GM15510 (cell line): ENCODE data around the gene SPG21.

ENCODE experiments used
- POLR2A ChIP-seq: IDR thresholded peaks from 3 replicates; pipeline ENCODE4 v1.6.1; 2011; ENCODE audit warnings: borderline replicate concordance; ENCODE audit not compliant: insufficient read length; ENCODE audit errors: extremely low read depth

Gene SPG21

DNA sequence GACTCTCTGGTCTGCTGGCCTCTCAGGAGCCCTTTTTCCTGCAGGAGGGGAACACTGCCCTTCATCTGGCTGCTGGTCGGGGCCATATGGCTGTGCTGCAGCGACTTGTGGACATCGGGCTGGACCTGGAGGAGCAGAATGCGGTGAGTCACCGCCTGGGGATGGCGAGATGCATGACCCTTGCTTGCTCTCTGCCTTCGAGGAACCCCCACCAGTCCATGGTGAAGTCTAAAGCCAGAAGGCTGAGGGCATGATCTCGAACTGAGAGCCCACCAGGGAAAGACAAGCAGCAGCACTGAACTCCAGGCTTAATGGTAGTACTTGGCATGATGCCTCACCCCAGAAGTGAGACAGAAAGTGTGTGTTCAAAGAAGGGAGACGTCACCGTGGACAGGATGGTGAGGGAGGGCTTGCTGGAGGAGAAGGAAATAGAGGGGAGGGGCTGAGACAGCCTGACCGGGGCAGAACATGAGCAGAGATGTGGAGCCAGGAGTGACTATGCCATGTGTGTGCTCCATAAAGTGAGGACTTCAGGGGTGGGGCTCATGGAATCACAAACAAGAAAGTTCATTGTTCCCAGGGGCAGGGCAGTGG, 58.8 kb downstream of the SPG21 start:
- TF ChIP-seq POLR2A, result no peak

DNA sequence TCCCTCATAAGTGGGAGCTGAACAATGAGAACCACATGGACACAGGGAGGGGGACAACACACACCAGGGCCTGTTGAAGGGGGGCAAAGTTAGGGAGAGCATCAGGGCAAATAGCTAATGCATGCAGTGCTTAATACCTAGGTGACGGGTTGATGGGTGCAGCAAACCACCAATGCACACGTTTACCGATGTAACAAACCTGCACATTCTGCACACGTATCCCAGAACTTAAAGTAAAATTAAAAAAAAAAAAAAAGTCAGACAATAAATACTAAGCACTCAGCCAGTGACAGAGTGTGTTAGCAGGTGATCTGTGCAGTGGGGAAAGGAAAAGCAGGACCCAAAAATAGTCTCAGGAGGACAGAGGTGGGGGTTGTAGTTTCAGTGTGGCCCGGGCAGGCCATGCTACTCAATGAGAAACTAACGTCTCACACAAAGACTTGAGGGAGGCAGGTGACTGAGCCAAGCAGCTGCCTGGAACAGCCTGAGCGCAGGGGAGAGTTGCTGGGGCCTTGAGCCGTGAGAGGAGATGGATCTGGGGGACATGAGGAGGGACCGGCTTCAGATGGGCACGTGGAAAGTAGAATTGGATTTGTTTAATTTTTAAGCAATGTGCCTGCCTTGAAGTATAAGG, 59.6 kb downstream of the SPG21 start:
- TF ChIP-seq POLR2A, result no peak

DNA sequence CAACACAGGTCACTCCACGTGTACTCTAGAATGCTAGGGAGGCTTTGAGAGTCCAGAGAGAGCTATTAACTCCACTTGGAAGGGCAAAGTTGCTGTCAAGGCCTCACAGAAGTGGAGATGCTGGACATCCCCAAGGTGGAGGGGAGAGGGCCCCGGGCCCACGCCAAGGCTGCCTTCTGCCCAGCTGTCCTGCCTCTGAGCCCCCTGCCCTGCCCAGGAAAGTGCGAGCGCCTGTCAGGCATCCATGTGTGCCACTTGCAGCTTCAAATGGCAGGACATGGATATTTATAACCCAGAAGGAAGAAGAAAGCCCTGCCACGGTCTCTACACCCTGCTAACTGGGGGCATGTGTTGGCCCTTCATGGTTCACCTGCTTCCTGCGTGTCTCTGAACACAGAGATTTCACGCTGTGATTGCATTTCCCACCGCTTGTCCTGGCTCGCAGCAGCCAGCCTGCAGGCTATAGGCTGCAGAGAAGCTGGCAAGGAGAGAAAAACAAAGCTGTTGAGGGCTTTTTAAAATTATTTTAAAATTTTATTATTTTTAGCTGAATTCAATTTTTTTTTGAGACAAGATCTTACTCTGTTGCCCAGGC, 61.0 kb downstream of the SPG21 start:
- no peak for TF ChIP-seq POLR2A

DNA sequence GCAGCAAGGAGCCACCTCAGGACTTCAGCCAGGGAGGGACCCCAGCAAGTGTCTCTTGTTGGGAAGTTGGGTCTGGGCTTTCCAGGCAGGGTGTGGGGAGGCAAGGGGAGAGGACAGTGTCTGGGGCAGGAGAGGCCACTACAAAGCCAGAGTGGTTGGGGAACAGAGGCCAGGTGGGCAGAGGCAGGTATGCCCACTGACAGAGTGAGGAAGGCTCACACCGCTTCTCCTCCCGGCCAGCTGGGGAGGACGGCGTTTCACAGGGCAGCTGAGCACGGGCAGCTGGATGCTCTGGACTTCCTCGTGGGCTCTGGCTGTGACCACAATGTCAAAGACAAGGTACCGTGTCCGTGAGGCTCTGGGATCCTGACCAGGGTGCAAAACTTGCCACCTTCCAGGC, 63.1 kb downstream of the SPG21 start:
- TF ChIP-seq POLR2A, result no peak

DNA sequence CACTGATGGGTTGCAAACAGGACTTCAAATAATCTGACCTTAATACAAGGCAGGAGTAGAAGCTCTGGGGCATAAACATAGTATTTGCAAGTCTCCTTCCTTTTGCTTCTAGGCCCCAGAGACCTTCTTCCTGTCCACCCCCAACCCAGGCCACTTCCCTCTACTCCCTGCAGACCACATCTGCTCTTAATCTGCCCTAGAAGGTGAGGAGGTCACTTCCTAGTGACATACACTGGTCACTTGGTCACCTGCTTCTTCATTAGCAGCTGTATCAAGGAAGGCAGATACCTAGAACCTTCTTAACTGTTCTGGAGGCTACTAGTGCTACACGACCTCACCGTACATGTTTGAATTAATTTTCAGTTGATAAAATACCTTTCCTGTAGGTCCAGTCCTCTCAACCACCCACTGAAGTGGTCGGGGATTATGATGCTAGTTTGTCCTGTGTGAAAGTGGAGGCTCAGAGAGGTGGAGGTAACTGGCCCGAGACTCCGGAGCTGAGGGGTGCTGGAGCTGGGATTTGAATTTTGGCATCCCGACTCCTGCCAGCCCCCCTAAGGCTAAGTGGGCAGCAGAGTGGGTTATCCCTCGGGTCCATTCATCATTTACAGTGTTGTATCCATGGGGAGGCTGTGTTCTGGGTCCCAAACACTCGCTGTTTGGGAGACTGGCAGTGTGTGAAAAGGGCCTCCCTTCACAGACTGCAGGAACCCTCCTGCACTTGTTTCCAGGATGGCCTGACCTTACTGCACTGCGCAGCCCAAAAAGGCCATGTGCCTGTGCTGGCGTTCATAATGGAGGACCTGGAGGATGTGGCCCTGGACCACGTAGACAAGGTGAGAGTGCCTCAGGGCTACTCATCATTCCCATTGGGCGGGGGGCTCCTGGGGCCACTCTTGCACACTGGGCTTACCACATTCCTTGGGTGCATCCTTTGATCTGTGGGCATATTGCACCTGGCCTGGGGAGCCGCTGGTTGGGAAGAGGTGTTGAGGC, 64.1 kb downstream of the SPG21 start:
- no peak for TF ChIP-seq POLR2A

DNA sequence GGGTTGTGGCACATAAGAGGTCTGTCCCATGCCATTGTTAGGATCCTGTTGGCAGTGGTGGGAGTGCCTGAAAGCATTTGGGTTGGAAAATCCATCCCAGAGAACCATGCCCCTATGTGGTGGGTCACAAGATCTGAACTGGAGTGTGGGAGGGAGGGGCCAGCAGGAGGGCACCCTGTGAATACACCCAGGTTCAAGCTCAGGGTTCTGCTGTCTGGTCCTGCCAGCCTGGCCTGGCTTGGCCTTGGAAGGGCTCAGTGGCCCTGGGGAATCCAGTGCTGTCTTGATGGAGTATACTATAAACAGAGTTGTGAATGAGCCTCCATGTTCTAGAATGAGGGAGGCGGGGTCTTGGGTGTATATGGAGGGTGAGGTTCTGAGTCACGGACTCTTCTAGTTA, 66.2 kb downstream of the SPG21 start:
- no peak for TF ChIP-seq POLR2A

DNA sequence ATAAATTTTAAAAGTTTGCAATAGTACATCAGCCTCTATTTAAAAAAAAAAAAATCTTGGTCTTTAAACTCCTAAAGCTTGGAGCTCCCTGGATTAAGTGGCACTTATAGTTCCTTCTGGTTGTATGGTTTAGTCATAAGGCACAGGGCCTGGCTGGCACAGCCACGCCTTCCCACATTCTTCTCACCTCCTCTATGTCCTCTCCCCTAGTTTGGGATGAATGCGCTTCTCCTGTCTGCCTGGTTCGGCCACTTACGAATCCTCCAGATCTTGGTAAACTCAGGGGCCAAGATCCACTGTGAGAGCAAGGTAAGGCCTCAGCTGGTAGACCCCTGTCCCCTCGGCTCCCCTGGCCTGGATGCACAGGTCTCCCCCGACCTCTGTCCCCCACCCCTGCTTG, 68.0 kb downstream of the SPG21 start:
- TF ChIP-seq POLR2A, result no peak

DNA sequence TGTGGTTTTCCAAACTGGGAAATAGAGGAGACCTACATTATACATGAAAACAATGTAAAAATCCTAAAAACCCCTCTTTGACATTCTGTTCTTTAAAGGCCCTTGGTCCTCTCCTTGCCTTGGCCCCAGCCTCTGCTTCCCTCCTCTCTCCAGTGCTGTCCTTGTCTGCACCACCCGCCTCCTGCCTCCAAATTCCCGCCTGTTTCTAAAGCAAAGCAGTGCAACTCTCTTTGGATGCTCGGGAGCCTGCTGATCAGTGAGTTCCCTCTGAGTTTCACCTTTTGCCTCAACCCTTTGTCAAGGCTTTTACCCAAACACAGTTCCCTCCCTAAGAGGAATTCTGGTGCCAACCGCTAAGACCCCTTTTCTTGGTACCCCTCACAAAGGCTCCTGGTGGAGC, 70.0 kb downstream of the SPG21 start:
- TF ChIP-seq POLR2A, result no peak

DNA sequence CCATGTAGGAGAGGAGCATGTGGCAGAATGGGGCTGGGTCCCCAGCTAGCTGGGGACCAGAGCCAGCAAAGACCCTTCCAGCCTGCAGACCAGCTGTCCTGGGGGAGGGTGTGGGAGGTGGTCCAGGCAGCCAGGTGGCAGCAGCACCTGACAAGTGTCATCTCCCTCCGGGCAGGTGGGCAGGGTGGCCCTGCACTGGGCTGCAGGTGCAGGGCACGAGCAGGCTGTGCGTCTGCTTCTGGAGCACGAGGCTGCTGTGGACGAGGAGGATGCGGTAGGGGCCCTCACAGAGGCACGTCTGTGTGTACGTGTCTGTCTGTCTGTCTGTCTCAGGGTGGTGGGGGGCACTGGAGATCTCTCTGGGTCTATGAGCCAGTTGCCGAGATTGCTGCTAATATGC, 72.5 kb downstream of the SPG21 start:
- TF ChIP-seq POLR2A, result no peak

DNA sequence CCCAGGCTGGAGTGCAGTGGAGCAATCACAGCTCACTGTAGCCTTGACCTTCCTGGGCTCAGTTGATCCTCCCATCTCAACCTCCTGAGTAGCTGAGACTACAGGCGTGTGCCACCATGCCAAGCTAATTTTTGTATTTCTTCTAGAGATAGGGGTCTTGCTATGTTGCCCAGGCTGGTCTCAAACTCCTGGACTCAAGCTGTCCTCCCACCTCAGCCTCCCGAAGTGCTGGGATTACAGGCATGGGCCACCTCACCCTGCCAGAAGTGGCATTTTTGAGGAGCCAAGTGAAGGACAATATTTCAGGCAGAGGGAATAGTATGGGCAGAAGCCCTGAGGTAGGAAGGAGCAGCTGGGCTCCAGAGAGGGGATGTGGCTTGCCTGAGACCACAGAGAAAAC, 73.3 kb downstream of the SPG21 start:
- TF ChIP-seq POLR2A, result no peak

DNA sequence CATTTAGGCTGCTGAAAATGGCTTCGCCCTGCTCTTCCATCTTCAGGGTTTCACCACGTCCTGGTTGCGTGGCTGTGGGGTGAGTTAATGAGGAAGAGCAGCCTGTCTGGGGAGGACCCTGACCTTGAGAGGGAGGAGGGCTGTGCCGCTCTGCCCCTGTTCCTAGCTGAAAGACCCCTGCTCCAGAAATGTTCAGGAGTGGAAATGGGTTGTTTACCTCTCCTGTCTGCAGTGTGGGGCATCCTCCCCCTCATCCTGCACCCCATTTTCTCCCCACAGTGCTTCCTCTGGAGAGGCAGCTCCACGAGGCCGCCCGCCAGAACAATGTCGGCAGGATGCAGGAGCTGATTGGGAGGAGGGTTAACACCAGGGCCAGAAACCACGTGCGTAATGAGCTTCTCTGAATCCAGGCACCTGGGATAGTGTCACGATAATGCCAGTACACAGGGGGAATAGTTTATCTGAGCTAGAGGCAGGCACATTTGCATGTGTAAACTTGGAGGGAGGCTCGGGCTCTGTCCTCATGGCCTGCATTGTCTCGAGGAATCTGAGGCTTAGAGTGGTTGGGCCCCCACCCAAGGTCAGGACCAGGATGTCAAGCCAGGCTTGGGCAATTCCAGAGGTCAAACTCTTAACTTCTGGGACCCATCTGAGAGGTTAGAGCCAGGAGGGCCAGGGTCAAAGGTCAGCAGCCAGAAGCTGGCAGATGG, 74.0 kb downstream of the SPG21 start:
- TF ChIP-seq POLR2A, result no peak
